ENCODE results near the gene ZMYND19.
"Not testable (repeated sequence)": the region's sequence is repeated elsewhere in the genome, so short reads cannot be mapped to it uniquely, and the experiment has no call there.

ZMYND19 gene

GRCh38 chr9:137534256-137535119 is 55.8 kb downstream of the ZMYND19 start:
- Histone ChIP-seq H3K27me3 (no peaks in the 10 kb centered on the region), H3K9me3 (no peaks in the 10 kb centered on the region), H3K36me3 (no peaks in the 10 kb centered on the region), H3K4me3 (ENCODE audit: low read depth, low read length) (no peak overlapping the region), H3K4me1 (peaks cover 3% of the 10 kb centered on the region)
- TF ChIP-seq, protein P1, sequence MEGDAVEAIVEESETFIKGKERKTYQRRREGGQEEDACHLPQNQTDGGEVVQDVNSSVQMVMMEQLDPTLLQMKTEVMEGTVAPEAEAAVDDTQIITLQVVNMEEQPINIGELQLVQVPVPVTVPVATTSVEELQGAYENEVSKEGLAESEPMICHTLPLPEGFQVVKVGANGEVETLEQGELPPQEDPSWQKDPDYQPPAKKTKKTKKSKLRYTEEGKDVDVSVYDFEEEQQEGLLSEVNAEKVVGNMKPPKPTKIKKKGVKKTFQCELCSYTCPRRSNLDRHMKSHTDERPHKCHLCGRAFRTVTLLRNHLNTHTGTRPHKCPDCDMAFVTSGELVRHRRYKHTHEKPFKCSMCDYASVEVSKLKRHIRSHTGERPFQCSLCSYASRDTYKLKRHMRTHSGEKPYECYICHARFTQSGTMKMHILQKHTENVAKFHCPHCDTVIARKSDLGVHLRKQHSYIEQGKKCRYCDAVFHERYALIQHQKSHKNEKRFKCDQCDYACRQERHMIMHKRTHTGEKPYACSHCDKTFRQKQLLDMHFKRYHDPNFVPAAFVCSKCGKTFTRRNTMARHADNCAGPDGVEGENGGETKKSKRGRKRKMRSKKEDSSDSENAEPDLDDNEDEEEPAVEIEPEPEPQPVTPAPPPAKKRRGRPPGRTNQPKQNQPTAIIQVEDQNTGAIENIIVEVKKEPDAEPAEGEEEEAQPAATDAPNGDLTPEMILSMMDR (IDR thresholded peaks at IDR 0.05; ENCODE audit: low read depth, low read length), result peak; percentile 83
- DNase-seq, result peak; percentile 43

DNA sequence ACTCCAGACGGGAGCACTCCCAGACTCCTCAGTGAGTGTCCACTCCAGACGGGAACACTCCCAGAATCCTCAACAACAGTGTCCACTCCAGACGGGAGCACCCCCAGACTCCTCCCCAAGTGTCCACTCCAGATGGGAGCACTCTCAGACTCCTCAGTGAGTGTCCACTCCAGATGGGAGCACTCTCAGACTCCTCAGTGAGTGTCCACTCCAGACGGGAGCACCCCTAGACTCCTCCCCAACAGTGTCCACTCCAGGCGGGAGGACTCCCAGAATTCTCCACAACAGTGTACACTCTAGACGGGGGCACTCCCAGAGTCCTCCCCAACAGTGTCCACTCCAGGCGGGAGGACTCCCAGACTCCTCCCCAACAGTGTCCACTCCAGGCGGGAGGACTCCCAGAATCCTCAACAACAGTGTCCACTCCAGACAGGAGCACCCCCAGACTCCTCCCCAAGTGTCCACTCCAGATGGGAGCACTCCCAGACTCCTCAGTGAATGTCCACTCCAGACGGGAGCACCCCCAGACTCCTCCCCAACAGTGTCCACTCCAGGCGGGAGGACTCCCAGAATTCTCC is 57.3 kb downstream of the ZMYND19 start:
- H3K4me1 ChIP-seq; H3K27me3 ChIP-seq; H3K9me3 ChIP-seq; H3K36me3 ChIP-seq; DNase-seq; H3K4me3 ChIP-seq (ENCODE audit: low read depth, low read length): not testable (repeated sequence)
